ENCODE results near the gene TMEM203.

Gene TMEM203

DNA sequence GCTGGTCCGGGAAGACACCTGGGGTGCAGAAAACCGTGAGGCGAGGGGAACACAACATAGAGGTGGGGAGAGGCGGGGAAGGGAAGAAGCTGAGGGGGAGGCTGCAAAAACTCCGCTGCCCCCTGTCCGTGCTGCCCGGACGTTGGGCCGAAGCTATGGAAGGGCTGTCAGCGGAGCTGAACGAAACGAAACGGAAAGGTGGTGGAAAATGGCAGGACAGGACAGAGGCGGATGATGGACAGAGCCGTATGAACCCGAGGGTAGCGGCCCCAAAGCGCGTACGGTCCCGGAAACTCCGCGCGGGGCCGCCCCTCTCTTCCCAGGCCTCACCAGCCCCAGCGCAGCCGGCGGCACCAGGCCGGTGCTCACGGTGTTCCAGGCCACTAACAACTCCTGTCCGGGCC is 17.4 kb downstream of the TMEM203 start:
- H3K27ac ChIP-seq: peak overlapping the region; percentile 91 to 99 (median 97)
- peak overlapping the region; percentile 77 to 99 (median 90) for H3K4me3 ChIP-seq

DNA sequence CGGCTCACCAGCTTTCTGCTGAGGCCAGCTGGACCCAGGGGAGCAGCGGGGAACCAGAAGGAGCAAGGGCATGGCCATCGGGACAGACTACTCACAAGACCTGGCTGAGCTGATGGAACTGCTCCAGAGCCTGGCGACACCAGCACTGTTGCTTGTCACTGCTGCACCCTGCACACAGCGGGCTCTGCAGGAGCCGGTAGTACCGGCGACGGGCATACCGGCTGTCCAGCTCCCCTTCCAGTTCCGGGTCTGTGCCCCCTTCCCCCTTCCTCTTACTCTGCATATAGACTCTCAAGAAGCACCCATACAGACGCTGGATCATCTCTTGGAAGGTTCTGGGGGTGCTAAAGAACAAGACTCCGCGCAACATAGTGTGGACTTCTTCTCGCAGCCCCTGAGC is 18.1 kb downstream of the TMEM203 start:
- Histone ChIP-seq H3K4me3 (peak overlapping the region; percentile 77 to 99 (median 90)), H3K27ac (peak overlapping the region in 5 of 21 experiments; percentile 91 to 99 (median 97))

DNA sequence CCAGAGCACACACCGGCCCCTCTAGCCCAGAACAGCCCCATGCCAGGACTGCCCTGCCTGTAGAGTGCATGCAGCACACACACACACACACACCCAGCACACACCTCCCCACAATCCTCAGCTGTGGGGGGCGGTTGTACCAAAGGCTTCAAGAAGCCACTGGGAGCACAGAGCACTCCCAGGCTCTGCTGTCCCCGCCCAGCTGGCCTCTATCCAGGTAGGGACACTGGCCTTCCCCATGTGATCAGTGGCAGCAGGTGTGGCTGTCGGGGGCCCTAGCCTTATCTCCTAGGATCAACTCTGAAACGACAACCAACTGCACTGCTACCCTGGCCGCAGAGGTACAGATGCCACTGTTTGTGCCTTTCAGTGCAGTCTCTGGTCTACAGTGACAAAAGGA is 19.1 kb downstream of the TMEM203 start:
- Histone ChIP-seq H3K4me3 (no peak overlapping the region), H3K27ac (no peak overlapping the region)

DNA sequence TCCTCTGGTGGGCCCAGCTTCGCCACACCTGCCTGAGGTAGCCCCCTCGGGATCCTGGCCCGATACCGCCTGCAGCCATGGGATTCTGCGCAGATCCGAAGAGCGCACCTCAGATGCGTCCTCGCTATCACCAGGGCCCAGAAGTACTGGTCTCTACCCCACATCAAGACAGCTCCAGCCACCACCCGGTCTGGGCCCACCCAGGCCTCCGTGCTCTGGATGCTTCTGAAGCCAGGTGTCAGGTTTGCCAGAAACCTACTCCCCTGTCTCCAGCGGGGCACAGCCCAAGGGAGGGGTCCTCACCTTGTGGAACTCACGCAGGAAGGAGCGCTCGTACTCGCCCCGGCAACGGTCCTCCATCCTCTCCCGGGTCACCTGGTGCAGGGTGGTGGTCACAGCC is 19.5 kb downstream of the TMEM203 start:
- Histone ChIP-seq H3K4me3 (no peak overlapping the region), H3K27ac (no peak overlapping the region)

DNA sequence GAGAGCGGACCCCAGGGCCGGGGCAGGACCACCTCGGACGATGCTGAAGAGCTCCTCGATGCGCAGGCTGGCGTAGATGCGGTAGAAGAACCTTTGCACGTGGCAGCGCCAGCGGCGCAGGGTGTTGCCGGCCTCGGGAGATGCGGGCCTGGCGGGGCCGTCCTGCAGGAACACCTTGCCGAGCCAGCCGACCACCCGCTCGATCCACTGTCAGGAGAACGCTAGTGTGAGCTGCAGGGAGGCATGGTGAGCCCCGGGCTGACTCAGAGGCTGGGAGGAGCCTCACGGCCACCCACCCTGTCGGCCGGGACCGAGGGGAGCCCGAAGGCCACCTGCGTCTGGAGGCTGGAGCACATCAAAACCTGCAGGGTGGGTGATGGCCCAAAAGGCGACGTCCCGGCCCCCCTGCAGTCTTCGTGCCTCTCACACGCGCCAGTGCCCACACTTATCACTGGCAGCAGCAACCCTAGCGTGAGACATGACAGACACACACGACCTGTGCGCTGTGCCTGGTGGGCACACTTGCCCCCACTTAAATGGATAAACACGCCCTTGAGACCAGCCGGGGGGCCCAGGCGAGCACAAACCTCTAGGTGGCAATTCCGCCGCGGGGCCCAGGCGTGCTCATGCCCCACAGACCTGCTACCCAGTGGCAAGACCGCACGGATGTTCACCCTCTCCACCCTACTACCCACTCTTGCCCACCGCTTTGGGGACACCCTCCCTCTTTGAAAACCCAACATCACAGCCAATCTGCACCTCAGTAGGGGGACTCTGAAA is 20.4 kb downstream of the TMEM203 start:
- Histone ChIP-seq H3K4me3 (no peak overlapping the region), H3K27ac (no peak overlapping the region)

DNA sequence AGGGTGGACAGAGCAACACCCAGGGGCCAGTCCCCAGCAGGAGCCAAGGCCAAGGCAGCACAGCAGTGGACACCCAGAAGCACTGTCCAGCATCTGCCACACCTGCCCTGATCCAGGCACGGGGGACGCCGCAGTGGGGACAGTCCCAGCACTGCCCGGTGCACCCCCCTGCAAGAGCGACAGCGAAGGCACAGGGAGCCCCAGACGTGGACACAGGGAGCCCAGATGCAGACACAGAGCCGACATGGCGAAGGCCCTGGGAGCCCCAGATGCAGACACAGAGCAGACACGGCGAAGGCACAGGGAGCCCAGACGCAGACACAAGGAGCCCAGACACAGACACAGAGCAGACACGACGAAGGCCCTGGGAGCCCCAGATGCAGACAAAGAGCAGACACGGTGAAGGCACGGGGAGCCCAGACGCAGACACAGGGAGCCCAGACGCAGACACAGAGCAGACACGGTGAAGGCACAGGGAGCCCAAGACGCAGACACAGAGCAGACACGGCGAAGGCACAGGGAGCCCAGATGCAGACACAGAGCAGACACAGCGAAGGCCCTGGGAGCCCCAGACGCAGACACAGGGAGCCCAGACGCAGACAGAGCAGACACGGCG is 21.4 kb downstream of the TMEM203 start:
- Histone ChIP-seq H3K27ac (no peak overlapping the region), H3K4me3 (no peak overlapping the region)

DNA sequence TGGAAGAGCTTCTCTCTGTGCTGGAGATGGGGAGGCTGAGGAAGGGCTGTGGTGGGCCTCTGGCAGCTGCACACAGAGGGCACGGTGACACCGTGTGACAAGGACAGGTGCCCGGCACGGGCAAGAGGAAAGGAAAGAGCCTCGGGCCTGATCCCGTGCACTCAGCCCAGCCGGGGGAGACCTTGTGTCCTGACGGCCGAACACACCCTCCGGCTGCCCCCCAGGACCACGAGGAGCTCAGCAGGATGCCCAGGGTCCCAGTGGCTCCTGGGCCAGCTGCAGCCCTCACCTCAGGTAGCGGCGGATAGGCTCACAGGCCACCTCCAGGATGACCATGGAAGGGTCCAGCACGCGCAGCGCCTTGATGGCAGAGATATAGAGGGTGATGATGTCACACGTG is 22.6 kb downstream of the TMEM203 start:
- H3K4me3 ChIP-seq: no peak overlapping the region
- H3K27ac ChIP-seq: no peak overlapping the region

DNA sequence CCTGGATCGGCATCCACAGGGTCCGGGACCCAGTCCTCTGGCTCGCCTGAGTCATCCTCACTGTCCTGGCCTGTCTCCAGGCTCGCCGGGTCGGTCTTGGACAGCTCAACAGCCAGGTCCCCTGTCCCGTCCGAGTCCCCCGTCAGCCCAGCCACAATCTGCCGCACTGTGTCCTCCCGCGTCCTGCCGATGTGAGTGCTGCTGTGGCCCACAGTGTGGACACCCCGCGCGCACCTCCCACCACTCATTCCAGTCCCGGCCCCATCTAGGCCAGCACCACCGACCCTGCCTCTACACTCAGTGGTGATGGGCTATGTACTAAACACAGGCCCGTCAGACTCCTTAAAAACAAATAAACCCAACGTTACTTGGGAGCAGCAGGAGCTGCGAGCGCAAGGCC is 23.8 kb downstream of the TMEM203 start:
- no peak overlapping the region for H3K4me3 ChIP-seq
- H3K27ac ChIP-seq: no peak overlapping the region

DNA sequence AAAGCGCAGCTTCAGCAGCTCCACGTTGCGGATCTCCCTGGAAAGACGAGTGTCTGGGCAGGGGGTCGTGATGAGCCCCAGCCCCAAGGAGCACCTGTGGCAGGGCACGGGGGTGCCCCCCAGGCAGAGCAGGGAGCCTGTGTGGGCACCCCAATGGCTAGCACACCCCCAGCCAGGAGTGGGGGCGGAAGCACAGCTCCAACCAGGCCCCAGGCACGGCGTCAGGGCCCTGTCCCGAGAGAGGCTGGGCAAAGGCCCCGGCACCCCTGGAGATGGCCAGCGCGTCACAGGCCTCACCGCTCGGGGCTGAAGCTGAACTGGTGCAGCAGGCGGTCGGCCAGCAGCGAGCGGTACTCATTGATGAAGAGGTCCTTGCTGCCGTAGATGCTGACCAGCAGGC is 25.0 kb downstream of the TMEM203 start:
- no peak overlapping the region for H3K27ac ChIP-seq
- no peak overlapping the region for H3K4me3 ChIP-seq

DNA sequence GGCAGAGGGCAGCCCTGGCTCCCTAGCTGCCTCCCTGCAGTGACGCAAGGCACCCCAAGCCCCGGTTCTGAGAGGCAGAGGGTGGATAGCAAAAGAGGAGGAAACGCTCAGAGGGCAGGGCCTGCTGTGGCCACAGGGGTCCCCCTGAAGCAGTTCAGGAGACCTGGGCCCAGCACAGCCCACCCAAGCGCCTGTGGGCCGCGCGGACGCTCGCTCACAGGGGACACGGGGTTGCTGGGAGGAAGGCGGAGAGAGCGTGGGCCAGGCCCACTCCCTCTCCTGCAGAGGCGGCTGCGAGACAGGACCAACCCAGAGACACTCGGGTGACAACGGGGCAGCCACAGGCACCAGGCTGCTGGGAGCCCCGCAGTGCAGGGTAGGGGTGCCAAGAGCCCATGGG is 25.7 kb downstream of the TMEM203 start:
- Histone ChIP-seq H3K4me3 (no peak overlapping the region), H3K27ac (no peak overlapping the region)

DNA sequence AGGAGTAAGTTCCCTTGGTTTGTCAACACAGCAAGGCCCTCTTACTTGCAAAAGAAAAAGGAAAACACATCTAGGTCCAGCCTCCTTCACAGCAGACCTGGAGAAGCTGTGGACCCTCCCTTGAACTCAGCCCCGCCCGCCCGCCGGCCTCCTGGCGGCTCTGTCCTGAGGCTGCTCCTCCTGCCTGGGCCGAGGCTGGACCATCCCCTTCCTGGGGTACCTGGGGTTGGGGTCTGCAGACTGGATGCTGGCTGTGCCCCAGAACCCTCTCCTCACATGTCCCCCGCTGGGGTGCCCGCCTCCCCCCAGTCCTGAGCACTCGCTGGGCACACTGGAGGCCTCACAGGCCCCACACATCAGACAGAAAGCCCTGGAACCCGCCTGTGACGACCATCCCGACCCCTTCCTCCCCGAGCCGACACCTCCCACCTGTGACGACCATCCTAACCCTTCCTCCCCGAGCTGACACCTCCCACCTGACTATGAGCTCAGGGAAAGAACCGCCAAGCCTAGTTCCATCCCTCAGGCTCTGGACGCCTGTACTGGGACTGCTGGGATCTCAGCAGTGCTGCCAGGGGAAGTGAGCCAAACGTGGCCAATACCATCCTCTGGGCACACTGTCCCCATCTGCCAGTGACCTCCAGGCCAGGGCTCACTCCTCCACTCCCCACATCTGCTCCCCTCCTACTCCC is 26.4 kb downstream of the TMEM203 start:
- no peak overlapping the region for H3K27ac ChIP-seq

DNA sequence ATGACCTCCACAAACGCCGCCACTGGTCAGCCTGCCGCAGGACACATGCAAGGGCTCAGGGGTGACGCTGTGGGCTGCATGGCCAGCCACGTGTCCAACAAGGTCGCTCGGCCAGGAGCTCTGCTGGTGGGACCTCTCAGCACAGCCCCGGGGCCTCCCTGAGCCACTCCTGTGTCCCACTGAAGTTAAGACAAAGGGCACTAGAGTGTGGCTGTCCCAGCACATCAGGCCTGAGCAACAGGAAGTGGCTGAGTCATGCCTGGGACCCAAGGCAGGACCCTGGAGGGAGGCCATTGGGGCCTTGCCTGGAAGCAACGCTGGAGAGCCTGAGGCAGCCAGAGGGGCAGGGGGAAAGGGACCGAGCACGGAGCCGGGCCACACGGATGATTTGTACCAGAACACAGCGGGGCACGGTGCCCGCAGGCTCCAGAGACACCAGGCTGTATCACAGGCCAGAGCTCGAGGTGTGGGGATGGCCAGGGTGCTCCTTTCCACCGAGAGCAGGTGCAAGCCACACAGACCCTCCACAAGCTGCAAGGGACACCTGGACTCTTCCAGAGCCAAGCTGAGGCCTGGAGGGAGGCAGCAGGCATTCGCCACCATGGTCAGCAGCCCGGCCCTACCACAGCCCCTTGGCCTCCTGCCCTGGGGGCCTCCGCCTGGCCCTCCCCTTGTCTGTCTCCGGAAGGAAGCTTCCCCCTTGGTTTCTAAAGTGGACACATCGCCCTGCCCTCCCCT is 27.1 kb downstream of the TMEM203 start:
- Histone ChIP-seq H3K27ac (no peak overlapping the region), H3K4me3 (no peak overlapping the region)

More for the DNA sequence above, 26.4 kb downstream of the TMEM203 start:
- H3K4me3 ChIP-seq: no peak overlapping the region

DNA sequence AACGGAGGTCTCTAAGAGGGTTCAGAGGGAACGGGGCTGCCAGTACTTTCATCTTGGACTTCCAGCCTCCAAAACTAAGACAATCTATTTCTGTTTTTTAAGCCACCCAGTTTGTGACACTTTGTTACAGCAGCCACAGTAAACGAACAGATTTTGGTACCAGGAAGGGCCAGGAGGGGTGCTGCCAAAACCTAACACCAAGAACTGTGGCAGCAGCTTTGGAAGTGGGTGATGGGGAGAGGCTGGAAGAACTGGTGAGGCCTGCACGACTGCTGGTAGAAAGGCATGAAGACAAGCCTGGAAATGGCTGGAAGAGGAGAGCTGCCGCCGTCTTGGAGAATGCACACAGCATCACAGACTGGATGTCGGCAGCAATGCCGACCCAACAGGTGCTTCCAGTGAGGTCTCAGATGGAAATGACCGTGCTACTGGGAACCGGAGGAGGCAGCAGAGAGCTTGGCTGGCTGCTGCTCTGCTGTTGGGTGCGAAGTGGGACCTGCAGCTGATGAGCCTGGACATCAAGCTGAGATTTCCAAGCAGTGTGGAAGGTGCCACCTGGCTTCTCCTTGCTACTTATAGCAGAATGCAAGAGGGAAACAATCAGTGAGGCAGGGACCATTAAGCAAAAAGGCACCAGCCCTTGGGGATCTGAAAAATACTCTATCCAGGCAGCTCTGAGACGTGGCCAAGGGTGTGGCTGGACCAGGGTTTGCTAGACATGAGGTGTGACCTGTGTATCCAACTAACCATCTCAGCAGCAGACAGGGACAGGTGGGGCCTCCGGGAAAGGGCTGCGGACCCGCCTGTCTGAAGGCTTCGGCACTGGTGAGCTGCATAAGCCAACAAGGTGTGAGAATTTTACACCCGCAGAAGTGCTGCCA is 28.9 kb downstream of the TMEM203 start:
- Histone ChIP-seq H3K27ac (no peak overlapping the region), H3K4me3 (no peak overlapping the region)

DNA sequence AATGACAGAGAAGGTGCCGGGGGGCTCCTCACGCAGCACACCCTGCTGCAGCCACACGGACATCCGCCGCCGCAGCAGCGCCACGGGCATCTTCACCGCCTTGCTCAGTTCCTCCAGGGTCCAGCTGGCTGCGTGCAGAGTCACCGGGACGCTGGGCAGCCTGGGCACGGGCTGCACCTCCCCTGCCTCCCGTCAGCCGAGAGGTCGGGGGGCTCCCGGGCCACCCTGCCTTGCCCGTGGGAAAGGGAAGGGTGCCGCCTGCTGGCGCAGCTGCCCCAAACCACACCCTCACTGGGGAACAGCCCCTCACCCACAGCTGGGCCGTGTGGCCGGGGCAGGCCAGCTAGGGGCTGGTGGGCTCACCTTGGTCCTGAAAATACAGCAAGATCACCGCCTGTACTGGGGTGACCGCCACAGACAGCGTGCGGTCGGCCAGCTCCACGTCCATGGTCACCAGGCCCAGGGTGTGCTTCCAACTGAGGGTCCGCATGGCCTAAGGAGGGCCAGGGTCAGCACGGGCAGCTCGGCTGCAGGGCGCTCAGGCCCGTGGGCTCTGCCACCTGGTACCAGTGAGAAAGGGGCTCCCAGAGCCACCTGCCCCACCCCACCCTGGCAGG is 30.0 kb downstream of the TMEM203 start:
- Histone ChIP-seq H3K27ac (no peak overlapping the region), H3K4me3 (no peak overlapping the region)

DNA sequence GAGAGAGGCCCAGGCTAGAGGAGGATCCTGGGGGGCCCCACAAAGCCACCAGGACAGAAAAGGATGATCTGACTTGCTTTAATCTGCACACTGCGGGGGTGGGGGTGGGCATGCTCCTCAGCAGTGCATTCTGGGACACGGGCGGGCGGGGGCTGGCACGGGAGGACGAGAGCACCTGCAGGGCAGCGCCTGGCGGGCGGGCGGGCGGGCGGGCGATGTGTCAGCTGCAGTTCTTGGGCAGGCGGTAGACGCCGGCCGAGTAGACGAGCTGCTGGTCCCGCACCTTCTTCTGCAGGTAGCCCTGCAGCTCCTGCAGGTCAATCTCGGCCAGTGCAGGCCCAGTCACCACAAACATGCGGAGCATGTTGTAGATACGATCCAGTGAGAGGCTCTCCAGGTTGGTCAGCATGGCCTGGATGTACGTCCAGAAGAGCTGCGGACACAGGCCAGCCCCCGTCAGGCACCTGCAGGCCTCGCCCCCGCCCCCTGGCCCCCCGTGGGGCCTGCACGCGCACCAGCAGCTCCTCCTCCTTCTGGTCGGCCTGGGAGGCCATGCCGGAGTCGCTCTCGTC is 30.6 kb downstream of the TMEM203 start:
- Histone ChIP-seq H3K4me3 (no peak overlapping the region), H3K27ac (peak overlapping the region in 1 of 21 experiments; percentile 50)

DNA sequence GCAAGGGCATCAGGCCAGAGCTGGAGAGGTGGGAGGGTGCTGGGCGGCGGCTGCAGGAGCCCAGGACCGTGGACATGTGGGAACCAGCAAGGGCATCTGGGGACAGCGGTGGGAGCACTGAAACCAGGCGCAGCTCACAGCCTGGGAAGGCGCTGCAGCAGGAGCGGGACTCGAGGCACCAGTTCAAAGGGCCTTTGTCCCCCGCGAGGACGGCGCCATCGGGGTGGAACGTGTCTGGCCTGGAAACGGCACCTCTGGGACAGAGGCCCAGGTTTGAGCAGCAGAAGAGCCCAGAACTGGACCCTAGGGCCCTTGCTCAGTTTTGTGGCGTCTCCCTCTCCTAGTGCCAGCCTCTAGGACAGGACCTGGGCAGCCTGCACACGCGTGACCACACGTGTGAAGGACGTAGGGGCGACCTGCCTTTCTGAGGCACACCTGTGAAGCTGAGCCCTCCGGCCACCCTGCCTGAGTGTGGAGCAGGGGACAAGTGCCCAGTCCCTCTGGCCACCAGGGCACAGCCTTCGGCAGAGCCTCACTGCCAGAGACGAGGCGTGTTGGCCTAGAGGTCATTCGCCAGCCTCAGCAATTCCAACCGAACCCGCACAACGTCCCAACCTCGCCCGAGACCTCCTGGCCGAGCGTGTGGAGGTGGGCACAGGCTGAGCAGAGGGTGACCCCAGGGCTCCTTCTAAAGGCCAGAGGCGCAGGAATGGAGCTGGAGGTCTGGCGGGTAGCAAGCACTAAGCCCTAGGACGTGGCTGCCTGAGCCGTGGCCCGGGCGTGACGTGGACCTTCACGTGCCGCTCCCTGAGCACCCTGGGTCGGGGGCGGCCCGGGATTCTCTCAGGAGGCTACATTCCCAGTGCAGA is 31.4 kb downstream of the TMEM203 start:
- Histone ChIP-seq H3K27ac (peak overlapping the region in 2 of 21 experiments; percentile 11 to 30), H3K4me3 (no peak overlapping the region)

Measured in skin epidermis (tissue), 12 donors.